NOMO-1 (cell line): ENCODE results near the gene PPFIBP1.
A peak's percentile ranks its signal among the peaks of the same experiment; 100 is the strongest.
"Not testable (repeated sequence)": the region's sequence is repeated elsewhere in the genome, so short reads cannot be mapped to it uniquely, and the experiment has no call there.

Source experiments
- DNase-seq, 2 experiments: peaks; one replicate each; lab custom pipeline; 2025; ENCODE audit not compliant: unreplicated experiment in 2 of 2; lab: John Stamatoyannopoulos, UW

Gene PPFIBP1

GRCh38 chr12:27644158-27644845 is 120.3 kb downstream of the PPFIBP1 start:
- no peak for DNase-seq

- DNase-seq = no peak
Measured at GRCh38 chr12:27645671-27646070, 121.7 kb downstream of the PPFIBP1 start.

- DNase-seq = no peak
Measured at GRCh38 chr12:27646149-27646548, 122.1 kb downstream of the PPFIBP1 start.

DNA sequence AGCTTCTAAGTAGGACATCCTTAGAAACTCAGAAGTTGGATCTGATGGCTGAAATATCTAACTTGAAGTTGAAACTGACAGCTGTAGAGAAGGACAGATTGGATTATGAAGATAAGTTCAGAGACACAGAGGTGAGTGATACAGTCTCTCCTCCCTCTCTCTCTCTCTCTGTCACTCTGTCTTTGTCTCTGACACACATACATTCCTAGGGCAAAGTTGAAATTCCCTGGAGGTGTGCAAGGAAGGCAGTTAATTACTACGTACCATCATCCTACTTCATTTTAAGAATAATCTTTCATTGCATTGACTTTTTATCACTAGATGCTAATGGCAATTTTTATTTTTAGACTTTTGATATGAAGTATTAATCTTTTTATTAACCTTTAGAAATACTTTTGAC is 126.0 kb downstream of the PPFIBP1 start:
- no peak for DNase-seq

DNA sequence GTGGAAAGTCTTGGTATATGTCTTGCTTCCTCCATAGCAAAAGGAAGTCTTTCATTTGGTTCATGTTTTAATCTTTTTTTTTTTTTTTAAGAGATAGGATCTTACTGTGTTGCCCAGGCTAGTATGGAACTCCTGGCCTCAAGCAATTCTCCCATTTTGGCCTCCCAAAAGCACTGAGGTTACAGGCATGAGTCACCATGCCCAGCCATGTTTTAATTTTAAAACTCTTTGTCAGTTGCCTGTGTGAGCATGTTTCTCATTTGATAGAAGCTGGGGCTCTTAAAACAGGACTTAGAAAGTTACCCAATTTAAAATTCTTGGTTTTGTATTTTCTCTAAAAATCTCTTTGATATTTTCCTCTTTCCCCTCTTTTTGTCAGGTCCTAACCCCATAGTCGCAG is 127.2 kb downstream of the PPFIBP1 start:
- DNase-seq = no peak

- DNase-seq = peak in 1 of 2 experiments; percentile 42
Measured at GRCh38 chr12:27652174-27652763, 128.3 kb downstream of the PPFIBP1 start.

GRCh38 chr12:27653661-27654060 is 129.7 kb downstream of the PPFIBP1 start:
- DNase-seq = no peak

DNA sequence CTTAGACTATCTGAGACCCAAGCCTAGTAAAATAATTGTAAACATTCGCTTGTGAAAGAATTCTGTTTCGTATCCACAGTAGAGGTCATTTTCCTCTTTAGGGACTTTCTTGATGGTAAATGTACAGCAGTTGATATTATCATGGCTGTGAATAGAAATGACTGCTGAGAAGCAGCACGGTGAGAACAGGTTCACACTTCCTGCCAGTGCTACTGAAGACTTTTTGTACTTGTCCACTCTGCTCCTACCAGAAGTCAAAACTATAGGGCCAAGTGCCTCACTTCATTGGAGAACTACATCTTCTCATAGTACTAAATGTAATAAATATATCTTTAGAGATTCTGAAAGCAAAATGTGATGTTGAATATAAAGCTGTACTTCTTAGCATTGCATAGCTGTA is 131.5 kb downstream of the PPFIBP1 start:
- DNase-seq = not testable (repeated sequence)

- no peak for DNase-seq
Measured at GRCh38 chr12:27657296-27657695, 133.3 kb downstream of the PPFIBP1 start.

DNA sequence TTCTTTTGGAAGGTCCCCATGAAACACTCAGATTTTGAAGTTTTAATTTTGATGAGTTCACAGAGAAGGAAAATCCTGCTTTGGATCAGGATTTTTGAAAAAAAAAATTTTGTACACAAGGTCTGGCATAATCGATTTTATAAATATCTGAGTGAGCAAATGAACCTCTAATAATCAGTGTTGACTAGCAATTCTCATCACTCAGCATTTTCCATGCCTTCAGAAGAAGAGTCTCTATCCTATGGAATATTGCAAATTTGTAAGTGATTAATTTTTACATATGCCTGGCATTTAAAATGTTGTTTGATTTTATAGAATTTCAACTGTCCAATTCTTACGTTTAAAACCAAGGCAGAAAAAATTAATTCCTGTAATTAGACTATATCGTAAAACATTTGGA is 141.7 kb downstream of the PPFIBP1 start:
- DNase-seq = no peak

GRCh38 chr12:27666510-27666909 is 142.5 kb downstream of the PPFIBP1 start:
- DNase-seq = no peak

DNA sequence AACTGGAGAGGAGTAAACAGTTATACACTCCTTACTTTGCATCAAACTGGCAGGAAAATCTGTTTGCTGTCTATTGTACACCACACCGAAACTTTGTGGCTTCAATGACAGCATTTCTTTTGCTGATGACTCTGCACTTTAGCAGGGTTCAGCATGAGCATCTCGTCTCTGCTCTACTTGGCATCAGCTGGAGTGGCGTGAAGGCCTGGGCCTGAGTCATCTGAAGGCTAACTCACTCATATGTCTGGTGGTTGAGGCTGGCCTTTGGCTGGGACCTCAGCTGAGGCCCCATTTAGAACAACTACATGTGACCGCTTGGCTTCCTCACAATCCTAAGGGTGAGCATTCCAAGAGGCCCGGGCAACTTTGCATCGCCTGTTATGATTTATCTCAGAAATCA is 143.5 kb downstream of the PPFIBP1 start:
- DNase-seq = no peak

DNA sequence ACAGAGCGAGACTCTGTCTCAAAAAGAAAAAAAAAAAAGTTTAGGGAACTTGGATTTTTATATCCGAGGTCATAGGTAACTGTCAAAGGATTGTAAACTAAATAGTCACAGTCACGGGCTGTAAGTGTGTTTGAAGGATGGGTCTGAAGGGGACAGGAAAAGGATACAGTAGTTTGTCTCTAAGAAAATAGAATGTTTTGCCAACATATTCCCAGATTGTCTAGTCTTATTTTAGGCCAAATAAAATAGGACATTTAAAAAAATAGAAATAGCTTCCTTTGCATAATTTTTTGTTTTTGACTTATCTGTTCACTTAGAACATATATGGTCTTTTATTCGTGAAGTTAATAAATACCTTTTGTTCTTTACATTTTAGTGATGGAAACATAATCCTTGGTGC is 148.0 kb downstream of the PPFIBP1 start:
- DNase-seq = no peak

- no peak for DNase-seq
Measured at GRCh38 chr12:27672643-27673042, 148.6 kb downstream of the PPFIBP1 start.

DNA sequence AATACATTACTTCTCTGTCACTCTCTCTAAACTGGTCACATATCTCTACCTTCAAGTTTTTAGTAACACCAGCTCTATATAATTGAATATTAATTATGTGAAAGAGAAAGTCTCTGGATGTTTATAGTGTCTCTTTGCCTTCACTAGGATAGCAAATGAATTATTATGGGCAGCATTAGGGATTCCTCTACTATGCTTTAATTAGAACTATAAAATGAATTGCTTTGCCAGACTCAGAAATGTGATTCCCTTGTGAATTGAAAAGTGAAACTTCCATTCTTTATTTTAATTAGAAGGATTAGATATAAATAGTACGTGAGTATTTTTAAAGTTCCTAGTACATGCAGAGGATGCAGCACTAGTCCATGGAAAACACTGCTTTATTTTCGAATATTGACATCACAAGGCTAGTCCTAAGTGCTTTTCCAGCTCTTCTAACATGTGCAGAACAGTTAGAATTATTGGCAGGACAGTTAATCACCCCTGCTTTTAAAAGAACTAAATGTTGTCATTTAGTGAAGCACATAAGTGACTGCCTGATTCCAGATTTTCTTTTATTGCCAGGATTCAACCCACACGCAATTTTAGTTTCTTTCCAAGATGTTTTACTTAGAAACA is 149.2 kb downstream of the PPFIBP1 start:
- no peak for DNase-seq

- no peak for DNase-seq
Measured at GRCh38 chr12:27674989-27675388, 151.0 kb downstream of the PPFIBP1 start.

GRCh38 chr12:27680619-27681018 is 156.6 kb downstream of the PPFIBP1 start:
- DNase-seq = no peak

DNA sequence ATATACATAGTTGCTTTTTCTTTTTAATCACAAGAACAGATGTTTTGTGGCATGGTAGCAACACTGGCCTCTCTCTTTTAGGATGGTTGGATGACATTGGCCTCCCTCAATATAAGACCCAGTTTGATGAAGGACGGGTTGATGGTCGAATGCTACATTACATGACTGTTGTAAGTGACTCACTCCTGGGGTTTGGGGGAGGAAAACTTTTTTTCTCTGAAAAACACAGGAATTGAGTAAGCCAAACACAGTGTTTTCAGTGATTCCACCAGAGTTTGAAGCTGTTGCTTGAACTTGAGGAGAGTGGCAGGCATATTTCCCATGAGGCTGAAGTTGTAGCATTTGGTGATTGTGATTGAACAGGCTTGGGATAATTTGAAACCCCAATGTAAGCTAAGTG is 158.5 kb downstream of the PPFIBP1 start:
- no peak for DNase-seq

DNA sequence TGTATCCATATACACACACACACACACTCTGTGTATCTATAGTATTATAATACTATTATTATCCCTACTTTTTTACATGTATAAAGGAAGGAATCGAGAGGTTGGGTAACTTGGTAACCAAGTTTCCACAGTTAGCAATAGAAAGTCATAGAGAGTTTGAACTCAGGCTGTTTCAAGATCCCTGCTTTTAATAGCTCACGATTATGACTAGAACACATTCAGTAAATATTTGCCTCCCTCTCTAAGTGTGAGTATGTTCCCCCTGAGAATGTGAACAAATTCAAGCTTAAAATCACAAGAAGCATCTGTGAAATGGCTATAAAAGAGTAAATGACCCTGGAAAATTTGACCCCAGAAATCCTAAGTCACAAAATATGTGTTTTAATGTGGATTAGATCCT is 161.3 kb downstream of the PPFIBP1 start:
- no peak for DNase-seq

DNA sequence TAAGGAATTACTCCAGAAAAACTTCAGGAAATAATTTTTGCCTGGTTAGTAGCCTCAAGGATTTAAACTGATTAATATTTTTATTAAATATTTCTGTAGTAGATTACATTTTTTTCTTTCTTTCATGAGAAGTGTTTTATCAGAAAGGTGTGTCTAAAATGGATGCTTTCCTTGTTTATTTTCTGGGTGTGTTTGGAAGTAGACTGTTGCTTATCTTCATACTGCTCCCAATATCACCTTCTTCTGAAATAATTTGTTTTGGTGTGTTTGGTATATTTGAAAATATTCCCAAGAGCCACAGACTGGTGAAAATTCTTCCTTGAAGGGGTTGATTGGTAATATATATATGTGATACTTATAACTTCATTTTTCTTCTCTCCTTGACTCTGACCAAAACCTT is 162.1 kb downstream of the PPFIBP1 start:
- no peak for DNase-seq

- no peak for DNase-seq
Measured at GRCh38 chr12:27688671-27689070, 164.7 kb downstream of the PPFIBP1 start.

DNA sequence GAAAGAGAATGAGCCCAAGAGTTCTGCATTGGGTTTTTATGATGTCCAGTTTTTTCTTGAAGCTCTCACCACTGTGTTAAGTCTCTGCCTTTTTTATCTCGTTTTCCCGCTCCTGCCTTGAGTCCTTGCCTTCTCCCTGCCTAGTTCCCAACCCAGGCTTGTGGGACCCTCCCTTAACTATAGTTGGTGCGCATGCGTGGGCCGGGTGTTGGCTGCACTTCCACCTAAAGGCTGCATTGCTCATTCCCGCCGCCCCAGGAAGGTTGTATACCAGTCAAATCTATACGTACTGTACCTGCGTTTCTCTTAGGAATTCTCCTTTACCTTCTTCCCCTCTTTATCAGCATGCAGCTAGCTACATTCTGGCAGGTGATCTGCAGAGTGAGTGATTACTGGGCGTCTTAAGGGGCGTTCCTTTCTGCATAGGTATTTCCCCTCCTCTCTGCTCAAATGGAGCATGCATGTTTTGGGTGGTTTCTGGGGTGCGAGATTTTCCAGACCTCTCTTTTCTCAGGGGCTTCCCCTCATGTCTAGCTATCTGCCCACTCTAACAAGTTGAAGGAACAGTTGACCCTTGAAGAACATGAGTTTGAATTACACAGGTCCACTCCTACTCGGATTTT is 165.7 kb downstream of the PPFIBP1 start:
- no peak for DNase-seq
